CD4-positive, alpha-beta memory T cell (primary cell): ENCODE measurements around the gene ADCY7. TPM values are rescaled to one million over a fixed set of nuclear protein-coding genes. Genes with fewer than 3 reads are reported as not detected.

Experiments used
- CTCF ChIA-PET: fragments of 350-600 bp; sonication (Branson Sonifier 250); formaldehyde crosslinking; loops from one replicate; lab custom pipeline; 2021; ENCODE audit warnings: inconsistent platforms; ENCODE audit not compliant: partially characterized antibody; lab: Charles Lee
- POLR2A ChIA-PET: fragments of 350-600 bp; sonication (Branson Sonifier 250); formaldehyde crosslinking; loops from one replicate; lab custom pipeline; 2021; ENCODE audit not compliant: partially characterized antibody; lab: Charles Lee
- DNase-seq, 5 donors: peaks; one replicate each; pipeline versions ENCODE4 v3.0.0 to v3.0.0-alpha.2; 2020 to 2022; ENCODE audit warnings: mixed read lengths in 1 of 5
- H3K27ac ChIP-seq: one replicate; pipeline ENCODE4 v1.7.0; 2013; ENCODE audit warnings: low read depth, low read length
- H3K27me3 ChIP-seq: 2 replicates; pipeline ENCODE4 v1.7.0; 2013; ENCODE audit warnings: mild to moderate bottlenecking, low read length, moderate library complexity; ENCODE audit not compliant: insufficient read depth
- H3K36me3 ChIP-seq: 2 replicates; pipeline ENCODE4 v1.7.0; 2013; ENCODE audit warnings: mild to moderate bottlenecking, low read length, moderate library complexity; ENCODE audit not compliant: insufficient read depth
- H3K4me1 ChIP-seq: 2 replicates; pipeline ENCODE4 v1.7.0; 2013; ENCODE audit warnings: mild to moderate bottlenecking, low read length, moderate library complexity; ENCODE audit not compliant: insufficient read depth
- H3K4me3 ChIP-seq, 2 donors: one replicate each; pipeline ENCODE4 v1.7.0; 2013; ENCODE audit warnings: low read length in 2 of 2, mild to moderate bottlenecking in 1 of 2
- H3K9me3 ChIP-seq, 2 donors: one replicate each; pipeline ENCODE4 v1.7.0; 2013; ENCODE audit warnings: low read length in 2 of 2, control low read depth in 1 of 2; ENCODE audit not compliant: control insufficient read depth in 1 of 2
- H3K27ac Mint-ChIP-seq, 7 donors: one replicate each; pipeline ENCODE4 v1.8.0; 2020 to 2021; ENCODE audit warnings: mixed read lengths in 7 of 7, mild to moderate bottlenecking in 6 of 7, inconsistent platforms in 3 of 7, moderate library complexity in 3 of 7
- H3K27me3 Mint-ChIP-seq, 2 donors: one replicate each; pipeline ENCODE4 v1.8.0; 2020 to 2021; ENCODE audit warnings: mixed read lengths in 2 of 2
- H3K36me3 Mint-ChIP-seq, 2 donors: one replicate each; pipeline ENCODE4 v1.8.0; 2020 to 2021; ENCODE audit warnings: mixed read lengths in 2 of 2, inconsistent platforms in 1 of 2, mild to moderate bottlenecking in 1 of 2
- H3K4me1 Mint-ChIP-seq, 4 donors: one replicate each; pipeline ENCODE4 v1.8.0; 2020 to 2021; ENCODE audit warnings: mixed read lengths in 4 of 4, mild to moderate bottlenecking in 1 of 4
- H3K4me3 Mint-ChIP-seq, 8 donors: one replicate each; pipeline ENCODE4 v1.8.0; 2020 to 2021; ENCODE audit warnings: mixed read lengths in 8 of 8, mild to moderate bottlenecking in 7 of 8, moderate library complexity in 6 of 8, inconsistent platforms in 3 of 8
- H3K9me3 Mint-ChIP-seq, 8 donors: one replicate each; pipeline ENCODE4 v1.8.0; 2020 to 2021; ENCODE audit warnings: mixed read lengths in 8 of 8, mild to moderate bottlenecking in 5 of 8, inconsistent platforms in 3 of 8, moderate library complexity in 1 of 8
- intact Hi-C: fragments of 100-400 bp; cut with micrococcal nuclease; formaldehyde crosslinking; loops from one replicate; pipeline ENCODE4 v1.15.1; 2023
- polyA plus RNA-seq, 2 donors: library from polyadenylated mRNA; unstranded; fragments of 300-500 nt; fragmentation: Illumina TruSeq; gene quantifications; one replicate each; pipeline ENCODE4 v1.2.3, GENCODE V29; 2021
- total RNA-seq, 2 experiments: library from RNA; stranded (reverse); gene quantifications; one replicate each; pipeline ENCODE4 v1.2.3, GENCODE V29; 2021

The ADCY7 gene
- total and polyA plus RNA-seq, 4 experiments from 2014 or later: 34.8 to 235 (median 150) TPM

- DNase-seq: peak in 1 of 5 donors; percentile 9
- Mint-ChIP-seq H3K4me3 (no peak overlapping the region), H3K9me3 (no peaks in the 10 kb centered on the region), H3K27me3 (no peaks in the 10 kb centered on the region), H3K27ac (peak overlapping the region in 6 of 7 donors; percentile 43 to 86 (median 75)), H3K36me3 (peaks cover 26 to 68% of the 10 kb centered on the region in 2 donors), H3K4me1 (peaks cover 14 to 33% (median 20%) of the 10 kb centered on the region in 4 donors)
- CTCF ChIA-PET: interaction anchor here (0.6 to 1.0 kb wide), 3 partner anchors 16 to 278 kb away, joined by 3 to 4 read pairs (median 3); no protein-coding TSS in a partner anchor
- POLR2A ChIA-PET: interaction anchor here (0.7 to 9.6 kb wide), 10 partner anchors 13 to 50 kb away, joined by 3 to 72 read pairs (median 4); partner anchors contain the start of gene ADCY7
- Histone ChIP-seq H3K4me3 (no peak overlapping the region), H3K36me3 (peaks cover 80% of the 10 kb centered on the region), H3K4me1 (peaks cover 17% of the 10 kb centered on the region), H3K27me3 (no peaks in the 10 kb centered on the region), H3K27ac (no peak overlapping the region), H3K9me3 (no peaks in the 10 kb centered on the region)
- intact Hi-C loops: loop anchor here (5.0 kb wide), 1 partner anchor 43 kb away; the partner anchor contains the start of gene ADCY7
These were observed 44.2 kb downstream of the ADCY7 start for GRCh38 chr16:50310308-50311133.

GRCh38 chr16:50311134-50311528, 44.8 kb downstream of the ADCY7 start:
- Histone ChIP-seq H3K36me3 (peaks cover 80% of the 10 kb centered on the region), H3K4me1 (peaks cover 17% of the 10 kb centered on the region), H3K9me3 (no peaks in the 10 kb centered on the region), H3K27me3 (no peaks in the 10 kb centered on the region), H3K27ac (no peak overlapping the region), H3K4me3 (no peak overlapping the region)
- CTCF ChIA-PET: interaction anchor here (0.6 to 0.7 kb wide), 2 partner anchors 16 to 277 kb away, joined by 3 read pairs; no protein-coding TSS in a partner anchor
- H3K4me1 Mint-ChIP-seq: peaks cover 14 to 33% (median 20%) of the 10 kb centered on the region in 4 donors
- H3K4me3 Mint-ChIP-seq: no peak overlapping the region
- H3K9me3 Mint-ChIP-seq: no peaks in the 10 kb centered on the region
- peak in 1 of 5 donors; percentile 19 for DNase-seq
- intact Hi-C loops: loop anchor here (5.0 kb wide), 1 partner anchor 44 kb away; the partner anchor contains the start of gene ADCY7
- POLR2A ChIA-PET: interaction anchor here (0.7 to 9.6 kb wide), 2 partner anchors 38 to 50 kb away, joined by 3 to 72 read pairs; no protein-coding TSS in a partner anchor
- H3K27me3 Mint-ChIP-seq: no peaks in the 10 kb centered on the region
- peak overlapping the region in 3 of 7 donors; percentile 24 to 79 (median 36) for H3K27ac Mint-ChIP-seq
- peaks cover 31 to 71% of the 10 kb centered on the region in 2 donors for H3K36me3 Mint-ChIP-seq

GRCh38 chr16:50311891-50312501, 45.6 kb downstream of the ADCY7 start:
- no peak overlapping the region for H3K27ac ChIP-seq
- peaks cover 82% of the 10 kb centered on the region for H3K36me3 ChIP-seq
- peak overlapping the region; percentile 24 to 88 (median 73) for H3K27ac Mint-ChIP-seq
- CTCF ChIA-PET: interaction anchor here (1.9 kb wide), 1 partner anchor 495 kb away, joined by 4 read pairs; no protein-coding TSS in a partner anchor
- H3K9me3 Mint-ChIP-seq: no peaks in the 10 kb centered on the region
- H3K27me3 Mint-ChIP-seq: no peaks in the 10 kb centered on the region
- peaks cover 15 to 39% (median 22%) of the 10 kb centered on the region in 4 donors for H3K4me1 Mint-ChIP-seq
- DNase-seq: peak in 1 of 5 donors; percentile 24
- POLR2A ChIA-PET: interaction anchor here (9.6 kb wide), 1 partner anchor 39 kb away, joined by 72 read pairs; no protein-coding TSS in a partner anchor
- H3K4me3 Mint-ChIP-seq: no peak overlapping the region
- peaks cover 17% of the 10 kb centered on the region for H3K4me1 ChIP-seq
- intact Hi-C loops: loop anchor here (5.0 kb wide), 1 partner anchor 45 kb away; the partner anchor contains the start of gene ADCY7
- no peaks in the 10 kb centered on the region for H3K9me3 ChIP-seq
- no peak overlapping the region for H3K4me3 ChIP-seq
- no peaks in the 10 kb centered on the region for H3K27me3 ChIP-seq
- peaks cover 40 to 76% of the 10 kb centered on the region in 2 donors for H3K36me3 Mint-ChIP-seq

- DNase-seq: peak; percentile 26 to 67 (median 44)
- Histone ChIP-seq H3K27me3 (no peaks in the 10 kb centered on the region), H3K9me3 (no peaks in the 10 kb centered on the region), H3K4me3 (no peak overlapping the region), H3K27ac (no peak overlapping the region), H3K36me3 (peaks cover 85% of the 10 kb centered on the region), H3K4me1 (peaks cover 25% of the 10 kb centered on the region)
- ChIA-PET POLR2A (interaction anchor here (0.7 to 9.6 kb wide), 17 partner anchors 8 to 353 kb away, joined by 3 to 72 read pairs (median 6); partner anchors contain the start of gene ADCY7), CTCF (interaction anchor here (0.6 to 3.2 kb wide), 15 partner anchors 14 to 493 kb away, joined by 3 to 27 read pairs (median 4); no protein-coding TSS in a partner anchor)
- Mint-ChIP-seq H3K4me1 (peaks cover 15 to 49% (median 29%) of the 10 kb centered on the region in 4 donors), H3K9me3 (no peaks in the 10 kb centered on the region), H3K27me3 (no peaks in the 10 kb centered on the region), H3K4me3 (peak overlapping the region in 5 of 8 donors; percentile 3 to 76 (median 17)), H3K27ac (peak overlapping the region; percentile 62 to 90 (median 85)), H3K36me3 (peaks cover 51 to 82% of the 10 kb centered on the region in 2 donors)
- intact Hi-C loops: loop anchor here (5.0 kb wide), 1 partner anchor 47 kb away; the partner anchor contains the start of gene ADCY7
These were observed 47.5 kb downstream of the ADCY7 start for GRCh38 chr16:50313596-50314478.

GRCh38 chr16:50314665-50315064, 48.3 kb downstream of the ADCY7 start:
- ChIA-PET CTCF (interaction anchor here (1.0 to 3.2 kb wide), 8 partner anchors 13 to 351 kb away, joined by 3 to 27 read pairs (median 4); no protein-coding TSS in a partner anchor), POLR2A (interaction anchor here (0.6 to 9.6 kb wide), 12 partner anchors 8 to 69 kb away, joined by 3 to 72 read pairs (median 9); partner anchors contain the start of gene ADCY7)
- Mint-ChIP-seq H3K36me3 (peaks cover 56 to 83% of the 10 kb centered on the region in 2 donors), H3K27ac (peak overlapping the region; percentile 31 to 86 (median 74)), H3K27me3 (no peaks in the 10 kb centered on the region), H3K4me1 (peaks cover 17 to 55% (median 32%) of the 10 kb centered on the region in 4 donors), H3K9me3 (no peaks in the 10 kb centered on the region), H3K4me3 (no peak overlapping the region)
- Histone ChIP-seq H3K27ac (no peak overlapping the region), H3K4me1 (peaks cover 27% of the 10 kb centered on the region), H3K9me3 (no peaks in the 10 kb centered on the region), H3K27me3 (no peaks in the 10 kb centered on the region), H3K4me3 (no peak overlapping the region), H3K36me3 (peaks cover 79% of the 10 kb centered on the region)
- DNase-seq: no peak
- intact Hi-C loops: loop anchor here (5.0 kb wide), 1 partner anchor 47 kb away; the partner anchor contains the start of gene ADCY7
